ENCODE data around the gene ATP6V1C2.

GRCh38 chr2:10829299-10829698 is 107.9 kb downstream of the ATP6V1C2 start:
- TF ChIP-seq CTCF (conservative IDR thresholded peaks at IDR 0.05) (no peak), ZFX (IDR thresholded peaks at IDR 0.05) (no peak)
